GM18502 (cell line): ENCODE results near the gene CDK5RAP3.
"Not testable (repeated sequence)": the region's sequence is repeated elsewhere in the genome, so short reads cannot be mapped to it uniquely, and the experiment has no call there.

Experiments
- ATAC-seq: cut with Tn5 transposase; IDR thresholded peaks from one replicate; pipeline ENCODE4 v1.9.1; 2021; ENCODE audit warnings: mild to moderate bottlenecking; ENCODE audit not compliant: unreplicated experiment, poor library complexity

The CDK5RAP3 gene

GRCh38 chr17:47969930-47970724 is 786 bp upstream of the CDK5RAP3 start:
- ATAC-seq = no peak

GRCh38 chr17:47973541-47973940 is 2.6 kb downstream of the CDK5RAP3 start:
- ATAC-seq = no peak

GRCh38 chr17:47975189-47975822 is 4.4 kb downstream of the CDK5RAP3 start:
- no peak for ATAC-seq

DNA sequence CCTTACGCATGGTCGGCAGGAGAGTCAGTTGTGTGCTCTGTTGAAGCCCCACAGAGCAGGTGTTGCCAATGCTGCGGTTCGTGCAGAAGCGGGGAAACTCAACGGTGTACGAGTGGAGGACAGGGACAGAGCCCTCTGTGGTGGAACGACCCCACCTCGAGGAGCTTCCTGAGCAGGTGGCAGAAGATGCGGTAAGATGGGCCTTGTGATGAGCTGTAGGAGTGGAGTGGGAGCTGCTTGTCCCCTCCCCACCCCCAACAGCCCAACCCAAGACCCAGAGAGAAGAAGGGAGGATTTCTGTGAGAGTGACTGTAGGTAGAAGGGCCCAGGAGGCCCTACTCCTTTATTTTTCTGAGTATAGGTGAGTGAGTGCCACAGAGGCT is 4.9 kb downstream of the CDK5RAP3 start:
- ATAC-seq = no peak

GRCh38 chr17:47978324-47978723 is 7.4 kb downstream of the CDK5RAP3 start:
- no peak for ATAC-seq

DNA sequence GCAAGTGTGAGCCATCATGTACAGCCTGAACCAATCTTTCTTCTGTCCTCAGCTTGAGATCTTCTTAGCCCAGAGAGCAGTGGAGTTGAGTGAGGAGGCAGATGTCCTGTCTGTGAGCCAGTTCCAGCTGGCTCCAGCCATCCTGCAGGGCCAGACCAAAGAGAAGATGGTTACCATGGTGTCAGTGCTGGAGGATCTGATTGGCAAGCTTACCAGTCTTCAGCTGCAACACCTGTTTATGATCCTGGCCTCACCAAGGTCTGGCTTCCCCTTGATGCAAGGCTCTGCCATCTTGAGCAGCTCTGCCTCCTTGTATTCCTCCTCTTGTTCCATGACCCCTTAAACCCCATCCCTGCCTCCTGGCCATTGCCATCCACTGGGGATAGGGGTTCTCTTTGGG is 9.6 kb downstream of the CDK5RAP3 start:
- no peak for ATAC-seq

DNA sequence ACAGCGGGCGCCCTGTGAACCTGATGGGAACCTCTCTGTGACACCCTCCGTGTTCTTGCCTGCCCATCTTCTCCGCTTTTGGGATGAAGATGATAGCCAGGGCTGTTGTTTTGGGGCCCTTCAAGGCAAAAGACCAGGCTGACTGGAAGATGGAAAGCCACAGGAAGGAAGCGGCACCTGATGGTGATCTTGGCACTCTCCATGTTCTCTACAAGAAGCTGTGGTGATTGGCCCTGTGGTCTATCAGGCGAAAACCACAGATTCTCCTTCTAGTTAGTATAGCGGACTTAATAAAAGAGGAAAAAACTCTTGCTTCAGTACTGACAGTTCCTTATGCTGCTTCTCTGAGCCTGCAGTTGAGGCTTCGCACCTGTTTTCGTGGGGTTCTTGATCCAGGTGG is 10.5 kb downstream of the CDK5RAP3 start:
- ATAC-seq = no peak

- ATAC-seq = no peak
Measured at GRCh38 chr17:47982091-47982617, 11.2 kb downstream of the CDK5RAP3 start.

DNA sequence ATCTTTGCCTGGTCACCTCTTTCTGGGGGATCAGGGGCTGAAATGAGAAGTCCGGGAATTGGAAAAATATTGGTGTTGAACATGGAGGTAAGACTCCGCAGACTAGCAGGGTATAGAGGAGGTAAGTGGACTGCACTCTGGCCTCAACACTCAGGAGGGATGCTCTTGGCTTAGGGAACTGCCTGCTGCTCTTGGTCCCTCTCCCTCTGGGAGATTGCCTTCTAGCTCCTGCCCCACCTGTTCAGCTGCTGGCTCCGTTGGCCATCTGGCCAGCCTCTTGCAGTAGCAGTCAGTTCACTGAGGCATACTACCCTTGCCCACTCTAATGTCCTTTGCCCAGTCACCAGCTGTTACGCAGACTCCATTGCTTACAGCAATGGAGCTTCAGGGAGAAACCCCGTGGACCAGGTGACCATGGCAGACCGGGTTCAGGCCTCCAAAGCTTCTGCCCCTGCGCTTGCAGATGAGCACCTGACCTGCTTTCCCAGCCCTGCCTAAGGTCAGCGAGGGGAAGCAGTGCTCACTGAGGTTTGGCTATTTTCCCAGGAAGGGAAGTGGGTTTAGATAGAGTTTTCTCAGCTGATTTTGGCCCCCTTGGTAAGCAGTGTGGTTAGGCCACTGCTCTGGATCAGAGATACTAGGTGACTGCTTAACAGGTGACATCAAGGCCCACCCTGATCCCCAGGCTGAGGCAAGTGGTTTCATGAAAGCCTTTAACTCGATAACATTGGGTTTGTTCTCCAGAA is 11.9 kb downstream of the CDK5RAP3 start:
- no peak for ATAC-seq

DNA sequence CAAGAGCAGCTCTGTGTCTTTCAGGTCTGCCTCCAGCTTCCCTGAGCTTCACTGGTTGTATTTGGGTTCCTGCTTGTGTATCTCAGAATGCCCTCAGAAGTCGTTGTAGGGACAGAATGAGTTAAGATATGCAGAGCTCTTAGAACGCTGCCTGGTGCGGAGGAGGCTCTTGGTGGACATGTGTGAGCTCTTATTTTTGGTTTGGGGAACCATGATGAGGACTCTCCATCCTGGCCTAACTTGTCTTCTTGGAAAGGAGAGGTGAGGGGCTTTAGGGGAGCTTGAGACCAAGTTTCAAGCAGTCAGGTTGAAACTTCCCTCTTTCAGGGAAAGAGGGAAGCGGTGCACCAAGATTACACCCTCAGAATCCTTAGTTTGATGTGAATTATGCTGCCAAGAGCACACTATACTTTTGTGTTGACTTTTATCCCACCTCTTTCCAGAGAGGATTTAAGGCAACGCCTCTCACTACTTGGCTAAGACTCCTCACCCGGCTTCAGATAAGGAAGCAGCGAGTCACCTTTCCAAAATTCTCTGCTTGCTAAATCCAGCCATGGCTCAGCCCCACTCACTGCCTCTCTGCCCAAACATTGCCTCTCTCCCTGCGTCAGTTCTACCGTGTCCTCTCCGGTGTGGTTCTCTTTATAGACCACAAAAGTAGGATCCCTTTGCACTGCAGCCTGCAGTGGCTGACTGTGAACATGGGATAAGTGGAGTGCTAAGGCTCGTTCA is 12.7 kb downstream of the CDK5RAP3 start:
- no peak for ATAC-seq

DNA sequence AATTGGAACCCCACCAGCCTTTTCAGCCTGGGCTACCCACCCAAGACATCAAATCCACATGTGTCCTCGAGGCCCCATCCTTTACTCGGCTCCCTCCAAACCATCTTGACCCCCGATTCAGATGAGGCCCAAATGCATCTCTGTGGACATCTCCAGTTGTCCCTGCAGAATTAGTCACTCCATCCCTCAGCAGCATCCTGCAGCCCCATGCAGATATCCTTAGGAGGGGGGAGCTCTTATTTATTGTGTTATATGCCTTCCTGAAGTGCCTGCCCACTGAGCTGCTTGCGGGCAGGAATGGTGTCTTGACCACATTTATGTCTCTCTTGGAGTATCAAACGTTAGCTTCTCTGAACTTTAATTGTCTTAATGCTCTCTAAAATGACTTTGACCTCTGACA is 15.6 kb downstream of the CDK5RAP3 start:
- no peak for ATAC-seq

DNA sequence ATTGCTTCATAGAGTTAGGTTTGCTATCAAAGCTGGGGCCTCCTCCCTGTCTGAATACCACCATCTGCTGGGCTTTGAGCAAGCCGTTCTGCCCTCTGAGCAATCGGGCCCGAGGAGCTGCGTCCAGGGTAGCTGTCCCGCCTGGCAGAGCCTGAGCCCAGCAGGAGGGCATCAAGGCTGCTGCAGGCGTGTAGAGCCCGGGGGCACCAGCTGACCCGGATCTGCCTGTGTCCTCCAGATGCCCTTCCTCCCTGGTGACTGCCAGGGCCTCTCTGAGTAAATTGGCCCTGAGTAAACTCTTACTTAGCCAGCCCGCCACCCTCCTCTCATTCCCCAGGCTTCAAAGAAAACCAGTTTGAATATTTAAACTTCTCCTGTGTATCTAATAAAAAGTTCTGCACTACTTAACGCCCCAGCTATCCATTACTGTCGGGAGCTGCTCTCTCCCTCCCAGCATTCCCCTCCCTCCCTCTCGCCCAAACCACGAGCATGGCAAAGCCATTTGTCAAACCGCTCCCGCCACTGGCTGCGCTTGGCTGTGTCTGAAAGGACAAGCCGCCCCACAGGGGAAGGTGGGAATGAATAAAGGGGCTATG is 16.4 kb downstream of the CDK5RAP3 start:
- ATAC-seq = no peak

- not testable (repeated sequence) for ATAC-seq
Measured at GRCh38 chr17:47988445-47988844, 17.5 kb downstream of the CDK5RAP3 start.

- ATAC-seq = no peak
Measured at GRCh38 chr17:47989159-47989558, 18.2 kb downstream of the CDK5RAP3 start.

DNA sequence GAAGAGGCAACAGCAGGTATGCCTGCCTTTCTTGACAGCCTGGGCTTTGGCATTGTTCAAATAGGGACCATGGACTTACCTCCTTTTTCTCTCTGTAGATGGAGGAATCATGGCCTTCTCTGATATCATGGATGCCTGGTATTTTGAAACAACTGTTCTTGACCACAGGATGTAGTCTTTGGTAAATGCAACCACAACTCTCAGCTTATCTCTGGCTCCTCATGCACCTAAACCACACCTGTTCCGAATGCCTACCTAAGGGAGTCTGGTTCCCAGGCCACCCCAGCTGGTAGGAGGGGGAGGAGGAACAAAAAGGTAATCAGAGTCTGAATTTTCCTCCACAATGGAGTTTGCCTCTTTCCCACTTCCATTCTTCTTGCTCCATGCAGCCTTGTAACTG is 18.8 kb downstream of the CDK5RAP3 start:
- peak; percentile 45 for ATAC-seq

DNA sequence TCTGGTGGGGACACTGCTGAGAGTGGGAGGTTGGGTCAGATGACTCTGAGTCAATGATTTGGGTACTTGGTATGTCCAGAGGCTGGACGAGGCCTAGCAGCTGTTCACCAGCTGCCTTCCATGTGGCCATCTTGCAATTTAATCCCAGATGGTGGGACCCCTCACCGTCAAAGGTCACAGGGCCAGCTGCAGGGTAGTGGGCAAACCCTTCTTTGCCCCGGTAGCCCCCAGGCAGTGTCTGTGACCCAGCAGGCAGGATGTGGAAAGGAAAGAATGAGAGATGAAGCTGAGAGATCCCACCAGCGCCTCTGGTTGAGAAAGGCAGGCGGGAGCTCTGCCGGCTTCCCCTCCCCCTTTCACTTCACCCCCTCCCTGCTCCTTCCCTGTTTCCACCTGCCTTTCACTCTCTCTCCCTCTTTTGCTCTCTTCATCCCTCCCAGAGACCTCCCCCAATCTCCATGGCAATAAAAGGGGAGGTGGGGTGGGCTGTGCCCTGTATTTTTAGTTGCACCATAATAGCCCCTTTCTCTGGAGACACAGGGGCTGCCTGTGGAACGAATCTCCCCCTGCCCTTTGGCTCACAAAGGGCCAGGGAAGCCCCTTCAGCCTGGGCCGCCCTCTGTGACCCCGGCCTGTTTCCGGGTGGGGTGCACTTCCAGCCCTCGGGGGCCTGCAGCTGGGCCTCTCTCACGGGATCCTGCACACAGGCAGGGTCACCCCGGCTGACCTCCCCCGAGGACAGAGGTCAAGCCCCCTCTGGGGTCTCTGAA is 20.2 kb downstream of the CDK5RAP3 start:
- ATAC-seq = no peak

GRCh38 chr17:47992216-47992615 is 21.3 kb downstream of the CDK5RAP3 start:
- no peak for ATAC-seq

DNA sequence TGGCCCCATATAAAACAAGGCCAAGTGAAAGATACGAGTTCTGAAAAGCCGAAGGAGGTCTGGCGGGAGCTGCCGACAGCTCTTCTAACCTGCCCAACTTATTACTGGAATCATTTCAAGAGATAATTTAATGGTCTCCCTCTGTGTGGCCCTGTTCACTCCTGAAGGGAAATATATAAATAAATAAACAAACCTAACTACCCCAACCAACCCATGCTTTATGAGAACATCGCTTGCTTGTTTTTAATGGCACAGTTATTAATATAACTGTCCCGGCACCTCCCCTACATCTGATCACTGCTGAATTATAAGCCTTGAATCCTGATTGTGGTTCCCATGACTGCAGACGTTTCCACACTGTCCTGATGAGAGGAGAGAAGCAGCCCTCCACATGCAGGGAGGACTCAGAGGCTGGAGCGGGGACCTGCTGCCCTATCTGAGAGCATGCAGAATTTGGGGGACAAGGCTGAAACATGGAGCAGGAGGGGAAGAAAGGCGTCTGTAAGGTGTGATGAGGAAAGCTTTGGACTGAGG is 22.2 kb downstream of the CDK5RAP3 start:
- no peak for ATAC-seq

DNA sequence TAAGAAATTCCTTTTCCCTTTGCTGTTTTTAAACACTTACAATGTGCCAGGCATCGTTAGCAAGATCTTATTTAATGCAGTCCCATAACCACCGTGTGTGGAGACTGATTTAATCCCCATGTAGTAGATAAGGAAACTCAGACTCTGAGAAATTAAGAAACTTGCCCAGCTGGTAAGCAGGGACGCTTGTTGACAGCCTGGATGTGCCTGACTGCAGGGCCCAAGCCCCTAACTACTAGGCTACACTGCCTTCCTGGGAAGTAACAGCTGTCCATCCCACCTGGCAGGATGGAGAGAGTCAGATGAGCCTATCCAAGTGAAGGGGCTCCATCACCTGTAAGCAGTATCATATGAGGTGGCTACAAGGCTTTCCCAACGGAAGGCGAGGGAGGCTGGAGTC is 23.1 kb downstream of the CDK5RAP3 start:
- ATAC-seq = no peak
